ENCODE measurements around the gene LRRC49.
"Not testable (repeated sequence)": the region's sequence is repeated elsewhere in the genome, so short reads cannot be mapped to it uniquely, and the experiment has no call there.

The LRRC49 gene

DNA sequence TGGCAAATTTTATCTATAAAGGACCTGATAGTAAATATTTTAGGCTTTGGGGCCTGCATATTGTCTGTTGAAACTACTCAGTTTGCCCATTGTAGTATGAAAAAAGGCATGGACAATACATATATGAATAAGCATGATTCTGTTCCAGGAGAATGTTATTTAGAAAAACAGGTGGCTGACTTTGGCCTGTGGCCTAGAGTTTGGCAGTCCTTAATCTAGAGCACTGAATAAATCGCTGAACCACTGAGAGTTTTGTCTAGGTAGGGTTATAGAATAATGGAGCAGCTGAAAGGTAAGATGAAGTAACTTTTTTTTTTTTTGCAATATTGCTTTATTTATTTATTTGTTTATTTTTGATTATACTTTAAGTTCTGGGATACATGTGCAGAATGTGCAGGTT is 75.0 kb downstream of the LRRC49 start:
- TF ChIP-seq POLR2AphosphoS5 (IDR thresholded peaks at IDR 0.05; ENCODE audit: low read depth, low read length): no peak
- TF ChIP-seq POLR2A (IDR thresholded peaks at IDR 0.05; ENCODE audit: low read depth, low read length): no peak
- no peak for TF ChIP-seq TAF1 (IDR thresholded peaks at IDR 0.05; ENCODE audit: borderline replicate concordance, low read depth, low read length)
- FAIRE-seq (no peak), DNase-seq (ENCODE audit: insufficient read length) (no peak)

DNA sequence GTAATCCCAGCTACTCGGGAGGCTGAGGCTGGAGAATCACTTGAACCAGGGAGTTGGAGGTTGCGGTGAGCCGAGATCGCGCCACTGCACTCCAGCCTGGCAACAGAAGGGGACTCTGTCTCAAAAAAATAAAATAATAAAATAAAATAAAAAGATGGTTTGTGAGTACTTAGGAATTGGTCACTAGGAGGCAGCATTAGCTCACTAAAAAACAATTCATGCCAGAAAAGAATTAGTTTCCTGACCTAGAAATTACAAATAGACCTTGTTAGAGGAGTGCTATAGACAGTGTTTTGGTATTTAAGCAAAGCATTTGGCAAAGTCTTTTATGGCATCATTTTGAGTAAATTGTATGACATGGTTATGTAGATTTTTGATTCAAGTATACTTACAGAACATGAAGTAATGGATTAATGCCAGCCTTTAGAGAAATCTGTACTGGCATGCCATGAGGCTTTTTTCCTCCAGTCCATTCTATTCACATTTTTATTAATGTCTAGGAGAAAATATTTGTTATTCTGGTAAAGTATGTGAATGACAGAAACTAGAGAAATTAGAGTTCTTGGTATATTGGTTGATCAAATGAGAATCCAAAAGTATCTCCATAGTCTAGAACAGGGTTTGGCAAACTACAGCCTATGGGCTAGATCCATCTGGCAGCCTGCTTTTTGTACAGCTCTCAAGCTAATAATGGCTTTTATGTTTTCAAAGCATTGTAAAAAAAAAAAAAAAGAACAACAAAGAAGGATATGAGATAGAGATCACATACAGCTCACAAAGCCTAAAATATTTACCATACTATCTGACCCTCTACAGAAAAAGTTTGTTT is 81.6 kb downstream of the LRRC49 start:
- no peak for DNase-seq (ENCODE audit: insufficient read length)
- TF ChIP-seq TAF1 (IDR thresholded peaks at IDR 0.05; ENCODE audit: borderline replicate concordance, low read depth, low read length) (no peak), POLR2A (IDR thresholded peaks at IDR 0.05; ENCODE audit: low read depth, low read length) (no peak), POLR2AphosphoS5 (IDR thresholded peaks at IDR 0.05; ENCODE audit: low read depth, low read length) (no peak)
- no peak for FAIRE-seq

DNA sequence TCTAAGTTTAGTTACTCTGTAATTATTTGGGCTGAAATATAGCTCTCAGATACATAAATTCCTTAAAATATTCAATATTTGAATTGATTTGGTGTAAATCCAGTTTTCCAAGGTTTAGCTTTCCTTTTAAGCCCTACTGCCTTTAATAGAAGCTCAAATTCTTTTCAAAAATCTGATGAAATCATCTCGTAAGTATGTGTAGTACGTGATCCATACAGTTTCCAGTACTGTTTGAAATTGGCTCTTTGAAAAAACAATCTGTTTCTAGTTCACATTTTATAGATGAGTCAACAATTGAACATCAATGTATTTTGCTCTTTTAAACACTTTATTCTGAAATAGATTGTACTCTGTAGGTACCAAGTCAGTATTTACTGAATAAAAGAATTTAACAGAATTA is 84.2 kb downstream of the LRRC49 start:
- DNase-seq (ENCODE audit: insufficient read length): no peak
- TF ChIP-seq POLR2AphosphoS5 (IDR thresholded peaks at IDR 0.05; ENCODE audit: low read depth, low read length) (no peak), TAF1 (IDR thresholded peaks at IDR 0.05; ENCODE audit: borderline replicate concordance, low read depth, low read length) (no peak), POLR2A (IDR thresholded peaks at IDR 0.05; ENCODE audit: low read depth, low read length) (no peak)
- peak; percentile 27 for FAIRE-seq

DNA sequence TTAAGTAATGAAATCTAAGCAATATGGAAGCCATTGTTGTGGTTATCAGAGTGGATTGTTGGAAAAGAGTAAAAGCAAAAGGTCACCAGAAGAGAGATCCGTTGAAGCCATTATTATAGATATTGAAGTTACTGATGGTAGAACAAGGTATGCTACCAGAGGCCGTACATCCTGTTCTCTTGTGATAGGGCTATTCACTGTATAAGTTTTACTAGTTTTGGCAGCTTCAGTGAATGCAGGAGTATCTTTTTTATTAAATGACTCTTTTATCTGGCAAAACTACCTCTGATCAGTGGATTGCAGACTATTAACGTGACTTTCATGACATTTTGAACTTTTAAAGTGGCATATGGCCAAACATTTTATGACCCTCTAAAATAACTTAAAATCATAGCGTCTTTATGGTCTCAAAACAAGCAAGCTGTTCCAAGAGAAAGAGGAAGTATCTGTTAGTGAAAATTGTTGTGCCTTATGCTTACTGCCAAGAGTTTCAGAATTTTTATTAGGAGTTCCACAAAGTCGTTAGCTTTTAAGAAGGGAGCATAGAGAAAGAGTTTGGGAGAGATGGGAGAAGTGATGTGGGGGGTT is 102.9 kb downstream of the LRRC49 start:
- FAIRE-seq (no peak), DNase-seq (ENCODE audit: insufficient read length) (no peak)
- no peak for TF ChIP-seq POLR2A (IDR thresholded peaks at IDR 0.05; ENCODE audit: low read depth, low read length)
- TF ChIP-seq TAF1 (IDR thresholded peaks at IDR 0.05; ENCODE audit: borderline replicate concordance, low read depth, low read length): no peak
- TF ChIP-seq POLR2AphosphoS5 (IDR thresholded peaks at IDR 0.05; ENCODE audit: low read depth, low read length): no peak

DNA sequence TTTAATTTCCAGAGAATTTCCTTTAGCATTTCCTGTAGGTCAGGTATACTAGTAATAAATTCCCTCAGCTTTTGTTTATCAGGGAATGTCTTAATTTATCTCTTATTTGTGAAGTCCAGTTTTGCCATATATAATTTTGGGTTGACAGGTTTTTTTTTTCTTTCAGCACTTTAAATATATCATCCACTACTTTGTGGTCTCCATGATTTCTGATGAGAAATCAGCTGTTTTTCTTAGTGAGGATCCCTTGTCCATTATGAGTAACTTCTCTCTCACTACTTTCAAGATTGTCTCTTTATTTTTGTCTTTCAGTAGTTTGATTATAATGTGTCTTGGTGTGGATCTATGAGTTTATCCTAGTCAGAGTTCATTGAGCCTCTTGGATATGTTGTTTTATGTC is 105.7 kb downstream of the LRRC49 start:
- DNase-seq (ENCODE audit: insufficient read length) (no peak), FAIRE-seq (no peak)
- TF ChIP-seq POLR2A (IDR thresholded peaks at IDR 0.05; ENCODE audit: low read depth, low read length): no peak
- no peak for TF ChIP-seq TAF1 (IDR thresholded peaks at IDR 0.05; ENCODE audit: borderline replicate concordance, low read depth, low read length)
- no peak for TF ChIP-seq POLR2AphosphoS5 (IDR thresholded peaks at IDR 0.05; ENCODE audit: low read depth, low read length)

DNA sequence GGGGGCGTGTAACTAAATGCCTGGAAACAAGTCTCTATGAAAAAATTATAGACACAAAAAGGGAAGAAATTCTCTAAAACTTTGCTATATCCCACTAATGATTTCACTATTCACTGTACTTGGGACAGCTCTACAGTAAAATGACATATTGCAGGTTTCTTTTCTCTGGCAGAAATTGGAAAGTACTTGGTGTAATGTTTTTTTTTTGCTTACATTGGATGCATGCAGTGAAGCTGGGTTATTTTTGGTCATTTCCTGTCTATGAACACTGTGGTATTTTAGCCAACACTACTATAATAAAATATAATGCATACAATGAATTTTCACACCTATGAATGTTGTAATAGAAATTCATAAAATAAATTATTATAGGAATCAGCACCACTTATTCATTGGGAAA is 109.7 kb downstream of the LRRC49 start:
- no peak for TF ChIP-seq POLR2AphosphoS5 (IDR thresholded peaks at IDR 0.05; ENCODE audit: low read depth, low read length)
- TF ChIP-seq POLR2A (IDR thresholded peaks at IDR 0.05; ENCODE audit: low read depth, low read length): no peak
- TF ChIP-seq TAF1 (IDR thresholded peaks at IDR 0.05; ENCODE audit: borderline replicate concordance, low read depth, low read length): no peak
- FAIRE-seq: no peak
- DNase-seq (ENCODE audit: insufficient read length): no peak

DNA sequence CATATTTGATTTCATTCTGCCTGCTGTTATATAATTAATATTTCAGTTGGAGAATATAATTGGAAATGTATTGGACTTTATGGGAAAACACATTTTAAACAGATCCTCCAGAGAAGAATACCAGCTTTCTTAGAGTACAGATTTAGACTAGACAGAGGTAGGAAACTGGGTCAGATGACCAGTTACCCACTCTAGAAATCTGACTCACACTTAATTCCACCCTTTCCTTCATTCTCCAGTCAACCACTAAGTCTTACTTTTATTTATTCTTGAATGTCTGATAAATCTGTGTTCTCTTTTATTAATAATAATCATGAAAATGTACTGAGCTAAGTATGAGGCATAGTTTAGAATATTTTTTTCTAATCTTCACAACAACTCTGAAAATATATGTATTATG is 110.7 kb downstream of the LRRC49 start:
- no peak for FAIRE-seq
- no peak for DNase-seq (ENCODE audit: insufficient read length)
- TF ChIP-seq TAF1 (IDR thresholded peaks at IDR 0.05; ENCODE audit: borderline replicate concordance, low read depth, low read length): no peak
- TF ChIP-seq POLR2A (IDR thresholded peaks at IDR 0.05; ENCODE audit: low read depth, low read length): no peak
- TF ChIP-seq POLR2AphosphoS5 (IDR thresholded peaks at IDR 0.05; ENCODE audit: low read depth, low read length): no peak

DNA sequence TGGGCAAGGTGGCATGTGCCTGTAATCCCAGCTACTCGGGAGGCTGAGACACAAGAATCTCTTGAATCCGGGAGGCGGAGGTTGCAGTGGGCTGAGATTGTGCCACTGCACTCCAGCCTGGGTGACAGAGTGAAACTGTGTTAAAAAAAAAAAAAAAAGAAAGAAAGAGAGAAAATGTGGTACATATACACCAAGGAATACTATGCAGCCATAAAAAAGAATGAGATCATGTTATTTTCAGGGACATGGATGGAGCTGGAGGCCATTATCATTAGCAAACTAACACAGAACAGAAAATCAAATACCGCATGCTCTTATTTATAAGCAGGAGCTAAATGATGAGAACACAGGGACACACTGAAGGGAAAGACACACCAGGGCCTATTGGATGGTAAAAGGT is 111.9 kb downstream of the LRRC49 start:
- DNase-seq (ENCODE audit: insufficient read length); FAIRE-seq: not testable (repeated sequence)

DNA sequence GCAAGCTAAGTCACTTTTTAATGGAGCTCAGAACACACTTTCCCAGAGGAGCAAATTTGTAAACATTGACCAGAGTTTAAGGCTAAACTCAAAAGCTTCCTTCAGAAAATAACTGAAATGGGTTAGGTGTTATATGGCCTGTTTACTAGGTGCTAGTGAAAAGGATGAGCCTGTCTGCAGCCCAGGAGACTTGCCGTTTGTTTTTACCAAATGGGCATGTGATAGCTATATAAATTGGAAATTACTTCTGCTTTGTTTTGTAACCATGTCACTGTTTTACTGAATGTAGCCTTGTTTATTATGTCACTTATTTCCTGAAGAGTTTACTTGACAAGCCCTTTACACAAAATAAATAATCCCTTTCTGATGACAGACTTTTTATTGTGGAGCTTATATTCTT is 113.3 kb downstream of the LRRC49 start:
- no peak for FAIRE-seq
- no peak for DNase-seq (ENCODE audit: insufficient read length)
- no peak for TF ChIP-seq TAF1 (IDR thresholded peaks at IDR 0.05; ENCODE audit: borderline replicate concordance, low read depth, low read length)
- no peak for TF ChIP-seq POLR2AphosphoS5 (IDR thresholded peaks at IDR 0.05; ENCODE audit: low read depth, low read length)
- TF ChIP-seq POLR2A (IDR thresholded peaks at IDR 0.05; ENCODE audit: low read depth, low read length): no peak

DNA sequence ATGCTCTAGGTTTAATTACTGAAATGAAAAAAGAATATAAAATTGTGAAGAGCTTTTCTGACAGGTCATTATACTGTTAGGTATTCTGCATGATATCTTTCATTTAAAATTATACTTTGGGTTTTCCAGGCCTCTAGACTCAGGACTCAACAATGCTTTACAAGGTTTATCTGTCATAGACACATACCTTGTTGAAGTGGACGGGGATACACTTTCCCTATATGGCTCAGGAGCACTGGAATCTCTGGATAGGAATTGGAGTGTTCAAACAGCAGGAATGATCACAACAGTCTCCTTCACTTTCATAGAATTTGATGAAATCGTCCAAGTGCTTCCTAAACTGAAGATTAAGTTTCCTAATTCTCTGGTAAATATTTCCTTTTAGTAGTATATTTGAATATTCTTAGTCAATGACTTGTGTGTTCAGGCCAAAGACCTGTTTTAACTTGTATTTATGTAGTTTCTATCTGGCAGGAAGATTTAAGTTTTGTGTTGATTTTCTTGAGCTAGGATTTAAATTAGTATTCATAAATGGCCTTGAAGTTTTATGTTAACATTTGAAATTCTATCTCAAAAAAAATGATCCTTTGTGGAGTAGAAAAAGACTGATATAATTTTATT is 115.7 kb downstream of the LRRC49 start:
- FAIRE-seq (no peak), DNase-seq (ENCODE audit: insufficient read length) (no peak)
- TF ChIP-seq POLR2AphosphoS5 (IDR thresholded peaks at IDR 0.05; ENCODE audit: low read depth, low read length) (no peak), POLR2A (IDR thresholded peaks at IDR 0.05; ENCODE audit: low read depth, low read length) (no peak), TAF1 (IDR thresholded peaks at IDR 0.05; ENCODE audit: borderline replicate concordance, low read depth, low read length) (no peak)

DNA sequence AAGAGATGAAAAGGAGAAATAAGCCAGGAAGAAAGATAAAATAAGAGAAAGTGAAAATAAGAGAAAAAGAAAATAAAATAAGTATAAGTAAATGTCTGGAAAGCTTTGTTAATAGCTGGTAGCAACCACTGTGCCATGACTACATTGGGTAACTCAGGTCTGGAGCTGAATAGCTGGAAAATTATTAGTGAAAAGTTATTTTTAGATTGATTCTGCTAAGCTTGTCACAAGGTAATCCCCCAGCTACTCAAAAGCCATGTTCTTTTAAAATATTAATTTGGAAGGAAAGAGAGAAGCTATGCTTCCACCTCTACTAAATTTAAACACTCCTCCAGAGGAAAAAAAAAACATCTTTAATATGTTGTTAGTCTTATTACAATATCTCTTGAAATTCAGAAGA is 117.8 kb downstream of the LRRC49 start:
- no peak for DNase-seq (ENCODE audit: insufficient read length)
- TF ChIP-seq POLR2AphosphoS5 (IDR thresholded peaks at IDR 0.05; ENCODE audit: low read depth, low read length): no peak
- no peak for TF ChIP-seq TAF1 (IDR thresholded peaks at IDR 0.05; ENCODE audit: borderline replicate concordance, low read depth, low read length)
- TF ChIP-seq POLR2A (IDR thresholded peaks at IDR 0.05; ENCODE audit: low read depth, low read length): no peak
- no peak for FAIRE-seq

DNA sequence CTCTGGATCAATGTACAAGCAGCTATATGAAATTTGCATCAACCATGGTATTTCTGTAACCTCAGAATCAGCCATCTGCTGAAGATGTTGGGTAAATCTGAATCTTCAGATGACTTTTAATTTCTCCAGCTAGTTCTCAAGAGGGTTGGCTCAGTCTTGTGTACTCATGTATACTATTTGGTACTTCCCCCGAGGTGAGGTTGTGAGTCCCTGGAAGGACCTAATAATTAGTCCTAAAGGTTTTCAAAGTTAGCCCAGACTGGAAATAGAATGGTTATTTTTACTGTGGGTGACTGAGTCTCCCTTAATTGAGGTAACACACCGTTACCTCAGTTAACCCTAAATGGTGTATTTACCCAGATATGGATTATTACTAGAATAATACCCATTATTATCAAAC is 118.4 kb downstream of the LRRC49 start:
- TF ChIP-seq TAF1 (IDR thresholded peaks at IDR 0.05; ENCODE audit: borderline replicate concordance, low read depth, low read length) (no peak), POLR2AphosphoS5 (IDR thresholded peaks at IDR 0.05; ENCODE audit: low read depth, low read length) (no peak), POLR2A (IDR thresholded peaks at IDR 0.05; ENCODE audit: low read depth, low read length) (no peak)
- DNase-seq (ENCODE audit: insufficient read length) (no peak), FAIRE-seq (no peak)
